Tibial artery (tissue), 4 donors: ENCODE measurements around the gene MSI2.

Experiments used
- DNase-seq, 2 donors: peaks; one replicate each; pipeline ENCODE4 v3.0.0-alpha.2; 2019
- H3K27ac ChIP-seq, 2 donors: fragments of 200-600 bp; sonication (generic) in 1 of 2; 1 replicate in 1 of 2; 2 replicates in 1 of 2; pipeline ENCODE4 v1.5.1; 2018 to 2019; ENCODE audit warnings: mild to moderate bottlenecking in 1 of 2
- H3K27me3 ChIP-seq, 2 donors: fragments of 200-600 bp; sonication (generic) in 1 of 2; one replicate each; pipeline versions ENCODE4 v1.5.1 to v1.6.0; 2016 to 2019
- H3K36me3 ChIP-seq, 3 donors: fragments of 200-600 bp; sonication (generic) in 2 of 3; one replicate each; pipeline ENCODE4 v1.5.1; 2016 to 2019; ENCODE audit warnings: mild to moderate bottlenecking in 2 of 3
- H3K4me1 ChIP-seq, 4 donors: fragments of 200-600 bp; sonication (generic) in 2 of 4; 1 replicate in 3 of 4; 2 replicates in 1 of 4; pipeline ENCODE4 v1.5.1; 2016 to 2019
- H3K4me3 ChIP-seq, 2 donors: fragments of 200-600 bp; sonication (generic) in 1 of 2; 1 replicate in 1 of 2; 2 replicates in 1 of 2; pipeline ENCODE4 v1.5.1; 2018 to 2019; ENCODE audit warnings: mild to moderate bottlenecking in 2 of 2
- H3K9me3 ChIP-seq, 3 donors: fragments of 200-600 bp; sonication (generic) in 1 of 3; one replicate each; pipeline ENCODE4 v1.5.1; 2016 to 2019
- intact Hi-C: fragments of 100-400 bp; cut with DNase I; formaldehyde crosslinking; loops from one replicate; pipeline ENCODE4 v1.15.0; 2023; ENCODE audit warnings: low total_unique reads
- TF ChIP-seq, protein P1 (sequence below), 2 experiments: fragments of 200-600 bp in 1 of 2; fragments of 450-650 bp in 1 of 2; IDR thresholded peaks; one replicate each; pipeline ENCODE4 v1.5.1; 2017 to 2019; ENCODE audit warnings: antibody characterized with exemption in 2 of 2, mild to moderate bottlenecking in 1 of 2, moderate library complexity in 1 of 2

The MSI2 gene

DNA sequence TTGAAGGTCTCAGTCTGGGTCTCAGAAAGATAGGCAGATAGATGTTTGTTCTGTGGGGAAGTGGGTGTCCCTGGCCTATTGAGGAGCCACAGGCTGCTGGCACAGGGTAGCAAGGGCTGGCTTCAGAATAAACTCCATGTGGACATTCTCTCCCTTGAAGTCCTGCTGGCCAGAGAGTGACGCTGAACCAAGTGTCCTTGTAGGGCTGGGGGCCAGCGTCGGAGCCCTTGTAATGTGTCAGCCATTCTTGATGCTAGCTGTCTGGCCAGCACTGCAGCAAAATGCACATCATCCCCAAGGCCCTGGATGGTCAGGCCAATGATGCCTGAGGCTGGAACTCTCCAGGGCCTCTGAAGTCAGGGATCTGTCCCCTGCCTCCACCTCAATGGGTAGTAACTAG, 385.4 kb downstream of the MSI2 start:
- no peaks in the 10 kb centered on the region for H3K4me1 ChIP-seq
- H3K36me3 ChIP-seq: peaks cover 0 to 6% (median 0%) of the 10 kb centered on the region in 3 donors
- intact Hi-C loops: no loop called here
- no peaks in the 10 kb centered on the region for H3K9me3 ChIP-seq
- H3K27ac ChIP-seq: no peak overlapping the region
- TF ChIP-seq, protein P1, sequence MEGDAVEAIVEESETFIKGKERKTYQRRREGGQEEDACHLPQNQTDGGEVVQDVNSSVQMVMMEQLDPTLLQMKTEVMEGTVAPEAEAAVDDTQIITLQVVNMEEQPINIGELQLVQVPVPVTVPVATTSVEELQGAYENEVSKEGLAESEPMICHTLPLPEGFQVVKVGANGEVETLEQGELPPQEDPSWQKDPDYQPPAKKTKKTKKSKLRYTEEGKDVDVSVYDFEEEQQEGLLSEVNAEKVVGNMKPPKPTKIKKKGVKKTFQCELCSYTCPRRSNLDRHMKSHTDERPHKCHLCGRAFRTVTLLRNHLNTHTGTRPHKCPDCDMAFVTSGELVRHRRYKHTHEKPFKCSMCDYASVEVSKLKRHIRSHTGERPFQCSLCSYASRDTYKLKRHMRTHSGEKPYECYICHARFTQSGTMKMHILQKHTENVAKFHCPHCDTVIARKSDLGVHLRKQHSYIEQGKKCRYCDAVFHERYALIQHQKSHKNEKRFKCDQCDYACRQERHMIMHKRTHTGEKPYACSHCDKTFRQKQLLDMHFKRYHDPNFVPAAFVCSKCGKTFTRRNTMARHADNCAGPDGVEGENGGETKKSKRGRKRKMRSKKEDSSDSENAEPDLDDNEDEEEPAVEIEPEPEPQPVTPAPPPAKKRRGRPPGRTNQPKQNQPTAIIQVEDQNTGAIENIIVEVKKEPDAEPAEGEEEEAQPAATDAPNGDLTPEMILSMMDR (IDR thresholded peaks at IDR 0.05): no peak
- no peaks in the 10 kb centered on the region for H3K27me3 ChIP-seq
- no peak overlapping the region for H3K4me3 ChIP-seq
- DNase-seq: no peak

DNA sequence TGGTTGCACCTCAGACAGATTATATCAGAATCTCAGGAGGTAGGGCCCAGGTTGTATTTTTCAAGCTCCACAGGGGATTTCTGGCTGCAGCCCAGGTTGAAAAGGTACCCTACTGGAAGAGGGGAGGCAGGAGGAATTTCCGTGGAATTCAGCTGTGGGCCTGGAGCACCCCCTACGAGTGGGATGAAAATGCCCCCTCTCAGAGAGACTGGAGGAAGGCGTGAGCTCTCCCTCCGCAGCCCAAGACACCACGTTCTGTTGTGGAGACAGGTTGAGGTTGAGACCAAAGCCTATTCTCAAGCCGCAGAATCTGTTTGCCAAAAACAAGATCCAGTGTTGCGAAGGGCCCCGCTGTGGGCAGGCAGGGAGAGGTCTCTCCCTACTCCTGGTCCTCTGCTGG, 386.7 kb downstream of the MSI2 start:
- H3K27ac ChIP-seq: no peak overlapping the region

DNA sequence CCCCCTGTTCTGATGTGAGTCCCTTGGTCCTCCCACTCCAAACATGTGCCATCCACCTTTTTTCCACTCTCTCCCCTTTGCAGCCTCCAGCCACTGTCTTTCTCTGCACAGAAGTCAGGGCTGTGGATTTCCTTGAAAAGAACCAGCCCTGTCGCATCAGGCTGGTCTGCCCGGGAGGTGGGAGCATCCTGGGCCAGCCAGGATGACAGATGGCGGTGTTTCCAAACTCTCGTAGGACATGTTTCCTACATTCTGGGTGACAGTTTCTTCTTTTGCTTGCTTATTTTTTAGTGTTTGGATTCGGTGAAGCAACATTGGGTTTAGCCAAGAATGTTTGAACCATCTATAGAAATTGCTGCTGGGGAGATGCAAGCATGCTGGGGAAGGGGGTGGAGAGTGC, 388.0 kb downstream of the MSI2 start:
- Histone ChIP-seq H3K4me1 (no peaks in the 10 kb centered on the region), H3K27me3 (no peaks in the 10 kb centered on the region), H3K4me3 (no peak overlapping the region), H3K36me3 (peaks cover 0 to 8% (median 0%) of the 10 kb centered on the region in 3 donors), H3K27ac (no peak overlapping the region), H3K9me3 (no peaks in the 10 kb centered on the region)
- intact Hi-C loops: no loop called here
- TF ChIP-seq, protein P1 (IDR thresholded peaks at IDR 0.05): no peak
- no peak for DNase-seq

More for the DNA sequence above, 386.7 kb downstream of the MSI2 start:
- no peaks in the 10 kb centered on the region for H3K27me3 ChIP-seq
- H3K4me1 ChIP-seq: no peaks in the 10 kb centered on the region
- TF ChIP-seq, protein P1 (IDR thresholded peaks at IDR 0.05): no peak
- intact Hi-C loops: no loop called here
- no peak for DNase-seq
- no peak overlapping the region for H3K4me3 ChIP-seq
- peaks cover 0 to 4% (median 0%) of the 10 kb centered on the region in 3 donors for H3K36me3 ChIP-seq
- no peaks in the 10 kb centered on the region for H3K9me3 ChIP-seq

- peaks cover 0 to 8% (median 0%) of the 10 kb centered on the region in 3 donors for H3K36me3 ChIP-seq
- TF ChIP-seq, protein P1 (IDR thresholded peaks at IDR 0.05): no peak
- H3K9me3 ChIP-seq: no peaks in the 10 kb centered on the region
- H3K27ac ChIP-seq: no peak overlapping the region
- H3K4me1 ChIP-seq: no peaks in the 10 kb centered on the region
- H3K4me3 ChIP-seq: no peak overlapping the region
- intact Hi-C loops: no loop called here
- DNase-seq: no peak
- H3K27me3 ChIP-seq: no peaks in the 10 kb centered on the region
Measured at GRCh38 chr17:57645950-57646665, 389.8 kb downstream of the MSI2 start.

DNA sequence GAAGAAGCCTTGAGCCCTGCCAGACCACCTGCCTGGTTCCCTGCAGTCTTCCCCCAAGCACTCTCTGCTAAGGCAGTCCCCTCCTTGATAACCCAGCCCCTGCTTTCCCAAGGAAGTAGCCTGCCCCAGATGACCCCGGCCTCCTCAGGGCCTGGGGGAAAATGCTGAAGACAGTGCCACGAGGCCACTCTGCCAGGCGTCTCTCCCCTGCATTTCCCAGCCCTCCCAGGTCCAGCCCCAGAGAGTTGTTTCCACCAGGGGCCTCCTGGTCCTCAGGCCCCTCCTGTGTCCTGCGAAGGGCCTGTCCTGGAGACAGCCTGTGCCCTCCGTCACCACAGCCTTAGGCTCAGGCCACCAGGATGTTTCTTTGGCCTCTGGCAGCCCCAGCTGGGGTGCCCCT, 392.4 kb downstream of the MSI2 start:
- TF ChIP-seq, protein P1 (IDR thresholded peaks at IDR 0.05): no peak
- H3K9me3 ChIP-seq: no peaks in the 10 kb centered on the region
- no peak for DNase-seq
- H3K4me3 ChIP-seq: no peak overlapping the region
- H3K4me1 ChIP-seq: peaks cover 0 to 4% (median 0%) of the 10 kb centered on the region in 4 donors
- peaks cover 0 to 13% (median 0%) of the 10 kb centered on the region in 3 donors for H3K36me3 ChIP-seq
- intact Hi-C loops: no loop called here
- no peak overlapping the region for H3K27ac ChIP-seq
- no peaks in the 10 kb centered on the region for H3K27me3 ChIP-seq
